GM12878 (cell line): ENCODE measurements around the gene SCYL1. TPM values are rescaled to one million over a fixed set of nuclear protein-coding genes. Genes with fewer than 3 reads are reported as not detected.

Experiments
- ATAC-seq: fragments of 200-7000 bp; cut with Tn5 transposase; 3 replicates; pipeline ENCODE4 v1.9.1; 2020; ENCODE audit warnings: mild to moderate bottlenecking, moderate library complexity
- BruUV-seq: library from RNA; stranded (reverse); fragments of 400-500 nt; replicated peaks from 2 replicates; lab custom pipeline; 2021; lab: Mats Ljungman, UMichigan
- CTCF ChIA-PET: fragments of 300-600 bp; sonication (Branson Sonifier 250); formaldehyde crosslinking; extraction: SDS; loops from one replicate; lab custom pipeline; 2021; ENCODE audit warnings: inconsistent platforms; lab: Yijun Ruan, JAX
- POLR2A ChIA-PET: fragments of 350-600 bp; formaldehyde crosslinking; extraction: SDS; loops from one replicate; lab custom pipeline; 2021; ENCODE audit warnings: inconsistent platforms; lab: Charles Lee
- RAD21 ChIA-PET: fragments of 300-600 bp; sonication (Branson Sonifier 250); formaldehyde crosslinking; loops from one replicate; lab custom pipeline; 2023; ENCODE audit warnings: antibody characterized with exemption; ENCODE audit not compliant: unreplicated experiment; lab: Charles Lee
- SMC1A ChIA-PET: fragments of 300-600 bp; sonication (Branson Sonifier 250); formaldehyde crosslinking; loops from one replicate; lab custom pipeline; 2023; ENCODE audit not compliant: unreplicated experiment, uncharacterized antibody; lab: Charles Lee
- DNase-seq: peaks from one replicate; pipeline ENCODE4 v3.0.0-alpha.2; 2011; ENCODE audit warnings: low read depth, low spot score
- FAIRE-seq: peaks from 3 replicates; lab custom pipeline; 2011; peaks lifted over from hg19 to GRCh38; lab: Jason Lieb, UNC
- H2AFZ ChIP-seq: 2 replicates; pipeline ENCODE4 v1.6.0; 2011; ENCODE audit warnings: low read depth, low read length, control low read depth; ENCODE audit not compliant: control insufficient read depth
- H3K27ac ChIP-seq: 2 replicates; pipeline ENCODE4 v1.5.1; 2011; ENCODE audit warnings: control low read depth; ENCODE audit not compliant: control insufficient read depth, insufficient read depth
- H3K27me3 ChIP-seq, 2 experiments: replicated peaks in 1 of 2; 2 replicates each; pipeline versions ENCODE4 v1.6.0 to v1.6.1; 2011; ENCODE audit warnings: low read length in 1 of 2; ENCODE audit not compliant: control insufficient read depth in 2 of 2, insufficient read depth in 2 of 2
- H3K36me3 ChIP-seq, 2 experiments: 2 replicates each; pipeline ENCODE4 v1.5.1; 2011; ENCODE audit warnings: low read length in 1 of 2; ENCODE audit not compliant: control insufficient read depth in 2 of 2, insufficient read depth in 2 of 2
- H3K4me1 ChIP-seq: 2 replicates; pipeline ENCODE4 v1.6.1; 2011; ENCODE audit warnings: mild to moderate bottlenecking, low read length, moderate library complexity, mixed read lengths; ENCODE audit not compliant: control insufficient read depth, insufficient read depth
- H3K4me2 ChIP-seq: 2 replicates; pipeline ENCODE4 v1.6.0; 2011; ENCODE audit warnings: control low read depth; ENCODE audit not compliant: control insufficient read depth, insufficient read depth
- H3K4me3 ChIP-seq: fragments of 200-600 bp; sonication (generic); 2 replicates; pipeline ENCODE4 v1.5.1; 2016
- H3K79me2 ChIP-seq: 2 replicates; pipeline ENCODE4 v1.6.0; 2011; ENCODE audit warnings: low read length; ENCODE audit not compliant: control insufficient read depth, insufficient read depth
- H3K9ac ChIP-seq: 2 replicates; pipeline ENCODE4 v1.8.0; 2011; ENCODE audit warnings: low read length, control low read depth, mixed read lengths; ENCODE audit not compliant: control insufficient read depth, insufficient read depth
- H3K9me3 ChIP-seq: replicated peaks from 3 replicates; pipeline ENCODE4 v1.5.1; 2011; ENCODE audit warnings: mild to moderate bottlenecking, low read length; ENCODE audit not compliant: control insufficient read depth, insufficient read depth
- H4K20me1 ChIP-seq: 2 replicates; pipeline ENCODE4 v1.6.0; 2011; ENCODE audit not compliant: control insufficient read depth, insufficient read depth
- MLLT1 ChIP-seq: fragments of 450-650 bp; IDR thresholded peaks from 2 replicates; pipeline ENCODE4 v1.6.1; 2016; ENCODE audit warnings: mild to moderate bottlenecking
- RELB ChIP-seq: fragments of 450-650 bp; IDR thresholded peaks from 2 replicates; pipeline ENCODE4 v1.6.1; 2017; ENCODE audit warnings: low read depth, mild to moderate bottlenecking, moderate library complexity
- SRF ChIP-seq, 2 experiments: IDR thresholded peaks; 2 replicates each; pipeline ENCODE4 v1.6.1; 2011; ENCODE audit warnings: low read depth in 2 of 2, low read length in 2 of 2, mild to moderate bottlenecking in 1 of 2, moderate library complexity in 1 of 2
- ZNF207 ChIP-seq: fragments of 450-650 bp; IDR thresholded peaks from 2 replicates; pipeline ENCODE4 v1.6.1; 2014; ENCODE audit warnings: antibody characterized with exemption, mild to moderate bottlenecking, borderline replicate concordance
- WGBS: methylation state at CpG from one replicate; pipeline ENCODE4 v1.1.6; 2016; ENCODE audit warnings: low lambda C conversion rate; ENCODE audit not compliant: insufficient replicate concordance, insufficient coverage; ENCODE audit errors: missing lambda C conversion rate; 5-methylcytosine and 5-hydroxymethylcytosine counted together
- in situ Hi-C: fragments of 300-500 bp; cut with MboI; formaldehyde crosslinking; loops from 9 replicates; pipeline ENCODE4 v1.14.3; 2018; ENCODE audit warnings: mixed read lengths
- intact Hi-C: fragments of 100-400 bp; cut with micrococcal nuclease; formaldehyde crosslinking; loops from one replicate; pipeline ENCODE4 v1.14.2; 2022; ENCODE audit not compliant: unreplicated experiment
- polyA plus RNA-seq, 11 experiments: library from polyadenylated mRNA; depleted of rRNA in 4 of 11; unstranded in 6 of 11; stranded (reverse) in 5 of 11; fragments of >200 nt; fragmentation: Nextera tagmentation in 4 of 11; fragmentation: Illumina TruSeq in 1 of 11; extraction: Ambion mirVana in 4 of 11; extraction: Trizol in 1 of 11; gene quantifications; 1 replicate in 1 of 11; 2 replicates in 10 of 11; pipeline versions ENCODE4 v1.2.1 to v1.2.3, GENCODE V29; 2011 to 2016; ENCODE audit warnings: inconsistent platforms in 2 of 11, missing spikeins in 2 of 11, low read depth in 1 of 11
- total RNA-seq, 4 experiments: library from RNA; depleted of rRNA in 3 of 4; stranded (reverse); fragments of >200 nt in 3 of 4; fragmentation: Illumina TruSeq in 1 of 4; extraction: Trizol in 1 of 4; gene quantifications; 2 replicates each; pipeline versions ENCODE4 v1.2.1 to v1.2.3, GENCODE V29; 2013 to 2021

The SCYL1 gene
- total and polyA plus RNA-seq, 10 of the 15 experiments (the other 5 are each of a cell fraction or from before 2014, with no cell fraction given) = 0.80 to 82.7 (median 51.2) TPM

GRCh38 chr11:65542738-65543390 lies 18.0 kb downstream of the SCYL1 start (continued):
- TF ChIP-seq MLLT1 (no peak), RELB (no peak), SRF (IDR thresholded peaks at IDR 0.05; ENCODE audit: low read depth in 2 of 2, low read length in 2 of 2) (no peak)

GRCh38 chr11:65545853-65546216 lies 21.0 kb downstream of the SCYL1 start:
- peak overlapping the region; percentile 43; the same call in 1 of the 2 replicates for H3K9ac ChIP-seq

More at GRCh38 chr11:65545853-65546216, 21.0 kb downstream of the SCYL1 start:
- no peak for FAIRE-seq
- 13% methylated on average over 4 of the region's 4 CpGs for WGBS
- no peak for DNase-seq
- intact Hi-C loops (no loop called here), in situ Hi-C loops (no loop called here)
- Histone ChIP-seq H3K27me3 (no peaks in the 10 kb centered on the region), H3K4me3 (peak overlapping the region; percentile 68; the same call in 1 of the 2 replicates), H3K36me3 (no peaks in the 10 kb centered on the region), H3K9me3 (no peaks in the 10 kb centered on the region), H3K79me2 (no peaks in the 10 kb centered on the region), H4K20me1 (no peaks in the 10 kb centered on the region), H3K27ac (no peak overlapping the region), H3K4me2 (peak overlapping the region; percentile 91), H2AFZ (no peak overlapping the region), H3K4me1 (peaks cover 28% of the 10 kb centered on the region)
- CTCF ChIA-PET = interaction anchor here (1.3 to 2.9 kb wide), 3 partner anchors 24 to 42 kb away, joined by 4 to 9 read pairs (median 4); partner anchors contain the start of gene ZNRD2
- ATAC-seq = no peak
- RAD21 ChIA-PET = interaction anchor here (1.3 to 2.0 kb wide), 2 partner anchors 25 to 41 kb away, joined by 3 to 6 read pairs; partner anchors contain the start of gene ZNRD2
- TF ChIP-seq MLLT1 (0 out of 2 replicates have a peak, but pooled peaks have one; percentile 36), ZNF207 (no peak)
- TSS peak; percentile 60 for BruUV-seq
- SMC1A ChIA-PET = interaction anchor here (1.4 to 1.6 kb wide), 3 partner anchors 24 to 27 kb away, joined by 3 to 5 read pairs (median 3); partner anchors contain the start of genes FAM89B and ZNRD2
- POLR2A ChIA-PET = interaction anchor here (0.6 kb wide), 2 partner anchors 19 to 26 kb away, joined by 4 to 6 read pairs; partner anchors contain the start of gene FAM89B
